Testis (tissue), 2 donors: ENCODE data around the gene PGBD2.
"Not testable (repeated sequence)": the region's sequence is repeated elsewhere in the genome, so short reads cannot be mapped to it uniquely, and the experiment has no call there.

Source experiments
- CTCF ChIP-seq, 3 experiments: fragments of 450-650 bp in 2 of 3; fragments of 200-600 bp in 1 of 3; sonication (generic) in 1 of 3; IDR thresholded peaks; one replicate each; pipeline ENCODE4 v1.5.1; 2016 to 2019; ENCODE audit warnings: antibody characterized with exemption in 3 of 3, mild to moderate bottlenecking in 2 of 3, moderate library complexity in 1 of 3
- POLR2A ChIP-seq: fragments of 450-650 bp; IDR thresholded peaks from one replicate; pipeline ENCODE4 v1.6.1; 2017; ENCODE audit warnings: antibody characterized with exemption, mild to moderate bottlenecking, moderate library complexity

DNA sequence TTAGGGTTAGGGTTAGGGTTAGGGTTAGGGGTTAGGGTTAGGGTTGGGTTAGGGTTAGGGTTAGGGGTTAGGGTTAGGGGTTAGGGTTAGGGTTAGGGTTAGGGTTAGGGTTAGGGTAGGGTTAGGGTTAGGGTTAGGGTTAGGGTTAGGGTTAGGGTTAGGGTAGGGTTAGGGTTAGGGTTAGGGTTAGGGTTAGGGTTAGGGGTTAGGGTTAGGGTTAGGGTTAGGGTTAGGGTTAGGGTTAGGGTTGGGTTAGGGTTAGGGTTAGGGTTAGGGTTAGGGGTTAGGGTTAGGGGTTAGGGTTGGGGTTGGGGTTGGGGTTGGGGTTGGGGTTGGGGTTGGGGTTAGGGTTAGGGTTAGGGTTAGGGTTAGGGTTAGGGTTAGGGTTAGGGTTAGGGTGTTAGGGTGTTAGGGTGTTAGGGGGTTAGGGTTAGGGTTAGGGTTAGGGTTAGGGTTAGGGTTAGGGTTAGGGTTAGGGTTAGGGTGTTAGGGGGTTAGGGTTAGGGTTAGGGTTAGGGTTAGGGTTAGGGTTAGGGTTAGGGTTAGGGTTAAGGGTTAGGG, 39.9 kb downstream of the PGBD2 start:
- not testable (repeated sequence) for TF ChIP-seq CTCF (IDR thresholded peaks at IDR 0.05); POLR2A
